Measurements from ENCODE around the gene ZNF699.
"Not testable (repeated sequence)": the region's sequence is repeated elsewhere in the genome, so short reads cannot be mapped to it uniquely, and the experiment has no call there.

Gene ZNF699

GRCh38 chr19:9309139-9309973 lies at the start of gene ZNF699:
Gene ZNF699 (minus strand): TSS chr19:9309838. CDS start chr19:9305119, 4,719 bp downstream.
- peak; percentile 99 for DNase-seq

DNA sequence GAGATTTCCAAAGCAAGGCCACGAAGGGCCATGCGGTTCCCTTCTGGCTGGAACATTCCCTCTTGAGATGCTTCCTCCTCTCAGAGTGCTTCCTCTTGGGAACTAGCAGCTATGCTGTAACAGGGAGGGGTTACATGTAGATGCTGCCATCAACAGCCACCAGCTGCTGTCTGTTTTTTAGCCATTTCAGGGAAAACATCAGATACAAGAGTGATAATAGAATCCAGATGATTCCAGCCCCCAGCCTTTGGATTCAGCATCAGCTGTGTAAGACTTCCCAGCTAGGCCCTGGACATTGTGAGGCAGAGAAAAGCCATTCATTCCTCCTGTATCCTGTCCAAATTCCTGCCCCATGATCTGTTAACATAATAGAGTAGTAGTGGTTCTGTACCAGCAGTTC lies 45.0 kb upstream of the ZNF699 start:
- DNase-seq: no peak

GRCh38 chr19:9353011-9353410 lies 43.4 kb upstream of the ZNF699 start:
- no peak for DNase-seq

- DNase-seq: no peak
Observed at GRCh38 chr19:9352505-9352904, 42.9 kb upstream of the ZNF699 start.

DNA sequence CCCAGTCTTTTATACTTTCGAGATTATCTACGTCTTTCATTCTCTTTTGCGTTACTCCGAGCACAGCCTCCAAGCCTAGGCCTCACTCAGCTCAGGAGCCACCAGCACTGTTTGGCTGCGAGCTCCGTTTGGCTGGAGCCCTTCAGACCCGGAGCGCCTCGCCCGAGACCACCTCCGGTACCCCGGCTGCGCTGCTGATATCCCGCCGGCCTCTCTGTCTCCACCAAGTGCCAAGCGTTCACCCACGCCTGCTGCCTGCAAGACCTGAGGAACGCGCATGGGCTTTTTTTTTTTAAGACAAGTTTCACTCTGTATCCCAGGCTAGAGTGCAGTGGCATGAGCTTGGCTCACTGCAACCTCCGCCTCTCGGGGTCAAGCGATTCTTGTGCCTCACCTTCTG lies 39.0 kb upstream of the ZNF699 start:
- no peak for DNase-seq

DNA sequence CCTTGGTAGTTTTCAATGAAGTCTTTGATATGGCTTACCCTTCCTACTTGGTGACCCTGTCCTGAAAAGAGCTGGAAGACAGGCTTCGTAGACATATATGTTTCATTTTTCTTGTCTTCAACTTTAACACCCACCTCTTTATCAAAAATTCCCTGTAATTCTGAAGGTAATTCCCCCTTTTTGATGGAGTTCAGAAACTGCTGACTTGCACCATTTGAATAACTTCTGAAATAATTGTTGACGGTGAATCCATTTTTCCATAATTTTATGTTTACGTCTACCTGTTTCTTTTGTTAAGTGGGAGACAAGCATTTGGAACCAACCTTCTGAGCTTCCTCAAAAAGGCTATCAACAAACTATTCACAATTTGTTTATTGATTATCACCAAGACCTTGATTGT lies 38.6 kb upstream of the ZNF699 start:
- DNase-seq: no peak

DNA sequence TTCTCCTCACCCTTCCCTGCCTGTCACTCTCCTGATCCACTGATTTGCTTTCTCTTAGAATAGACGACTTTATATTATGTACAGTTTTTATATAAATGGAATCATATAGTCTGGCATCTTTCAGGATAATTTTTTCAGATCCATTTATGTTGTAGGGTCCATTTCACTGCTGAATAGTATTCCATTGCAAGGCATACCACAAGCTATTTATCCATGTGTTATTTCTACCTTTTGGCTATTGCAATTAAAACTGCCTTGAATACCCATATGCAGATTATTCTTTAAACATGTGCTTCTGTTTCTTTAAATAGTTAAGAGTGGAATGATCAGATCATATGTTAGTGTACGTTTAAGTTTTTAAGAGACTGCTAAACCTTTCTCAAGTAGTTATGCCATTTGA lies 35.4 kb upstream of the ZNF699 start:
- no peak for DNase-seq

- DNase-seq: no peak
Observed at GRCh38 chr19:9342610-9343304, 33.1 kb upstream of the ZNF699 start.

- DNase-seq: no peak
Observed at GRCh38 chr19:9329999-9330398, 20.4 kb upstream of the ZNF699 start.

DNA sequence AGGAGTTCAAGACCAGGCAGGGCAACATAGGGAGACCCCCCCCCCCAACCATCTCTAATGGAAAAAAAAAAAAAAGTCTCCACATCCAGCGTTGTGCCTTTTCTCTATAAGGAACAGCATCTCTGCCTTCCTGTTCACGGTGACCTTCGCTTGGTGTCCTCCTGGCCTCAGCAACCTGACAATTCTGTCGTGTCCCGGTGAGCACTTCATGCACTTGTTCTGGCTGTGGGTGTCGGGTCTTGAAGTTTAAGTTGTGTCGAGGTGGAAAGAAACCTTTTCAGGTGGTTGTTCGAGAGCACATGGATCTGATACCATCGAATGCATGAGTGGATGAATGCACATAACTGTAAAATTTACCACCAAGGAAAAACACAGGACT lies 14.9 kb upstream of the ZNF699 start:
- peak in 1 of 2 experiments; percentile 5 for DNase-seq

DNA sequence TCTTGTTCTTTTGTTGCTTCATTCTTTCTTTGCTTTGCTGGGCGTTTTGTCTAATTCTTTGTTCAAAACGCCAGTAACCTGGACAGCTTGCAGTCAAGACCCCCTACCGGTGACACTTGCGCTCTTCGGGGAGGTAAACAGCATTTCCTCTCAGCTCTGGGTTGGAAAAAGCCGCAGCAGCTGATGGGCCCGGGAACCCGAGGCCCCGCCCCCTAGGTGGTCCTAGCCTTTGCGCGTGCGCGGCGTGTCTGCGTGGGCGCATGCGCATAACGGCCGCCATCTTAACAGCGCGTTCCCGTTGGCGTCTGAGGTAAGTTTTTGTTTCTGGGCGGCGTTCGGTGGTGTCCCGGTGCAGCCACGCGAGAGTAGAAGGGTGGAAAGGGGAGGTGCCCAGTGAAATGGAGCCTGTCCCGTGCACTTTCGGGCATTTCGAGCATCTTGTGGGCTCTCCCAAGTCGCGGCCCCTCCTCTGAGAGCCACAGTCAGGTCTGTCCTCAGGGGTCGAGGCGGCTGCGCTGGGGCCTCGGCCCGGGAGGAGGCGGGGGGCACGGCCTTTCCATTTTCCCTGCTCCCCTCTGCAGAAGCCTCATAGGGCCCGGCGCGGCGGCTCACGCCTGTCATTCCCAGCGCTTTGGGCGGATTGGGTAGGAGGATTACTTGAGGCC lies 14.4 kb upstream of the ZNF699 start, which contains the start of gene ZNF559:
Gene ZNF559, plus strand, starts transcription at position 261 of the 665 bp plus-strand sequence. CDS start 14,371 bp downstream, outside the sequence.
- peak; percentile 94 to 96 for DNase-seq

- peak; percentile 41 to 54 for DNase-seq
Observed at GRCh38 chr19:9323557-9323918, 13.9 kb upstream of the ZNF699 start.

GRCh38 chr19:9322201-9322600 lies 12.6 kb upstream of the ZNF699 start:
- not testable (repeated sequence) for DNase-seq

GRCh38 chr19:9321756-9322155 lies 12.1 kb upstream of the ZNF699 start:
- not testable (repeated sequence) for DNase-seq

DNA sequence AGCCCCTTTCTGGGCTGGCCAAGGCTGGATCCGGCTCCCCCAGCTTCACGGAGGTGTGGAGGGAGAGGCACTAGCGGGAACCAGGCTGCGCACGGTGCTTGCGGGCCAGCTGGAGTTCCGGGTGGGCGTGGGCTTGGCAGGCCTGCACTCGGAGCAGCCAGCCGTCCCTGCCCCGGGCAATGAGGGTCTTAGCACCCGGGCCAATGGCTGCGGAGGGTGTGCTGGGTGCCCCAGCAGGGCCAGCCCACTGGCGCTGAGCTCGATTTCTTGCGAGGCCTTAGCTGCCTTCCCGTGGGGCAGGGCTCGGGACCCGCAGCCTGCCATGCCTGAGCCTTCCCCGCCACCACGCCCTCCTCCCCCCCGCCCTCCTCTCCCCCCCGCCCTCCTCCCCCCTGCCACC lies 11.7 kb upstream of the ZNF699 start:
- no peak for DNase-seq

DNA sequence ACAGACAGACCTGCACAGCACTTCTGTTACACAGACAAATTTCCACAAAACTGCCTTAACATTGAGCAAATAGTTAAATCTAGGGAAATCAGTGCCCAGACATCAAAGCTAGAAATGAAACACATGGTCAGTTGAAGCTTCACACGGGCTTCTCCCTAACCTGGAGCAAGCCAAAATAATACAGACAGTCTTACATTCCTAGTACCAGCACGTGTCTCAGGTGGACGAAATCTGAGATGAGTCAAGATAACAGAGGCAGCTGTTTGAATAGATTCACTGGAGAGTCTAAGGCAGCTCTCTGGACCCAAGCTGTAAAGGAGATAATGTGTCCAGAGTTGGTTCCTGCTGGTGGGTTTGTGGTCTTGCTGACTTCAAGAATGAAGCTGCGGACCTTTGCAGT lies 4.1 kb upstream of the ZNF699 start:
- DNase-seq: no peak

DNA sequence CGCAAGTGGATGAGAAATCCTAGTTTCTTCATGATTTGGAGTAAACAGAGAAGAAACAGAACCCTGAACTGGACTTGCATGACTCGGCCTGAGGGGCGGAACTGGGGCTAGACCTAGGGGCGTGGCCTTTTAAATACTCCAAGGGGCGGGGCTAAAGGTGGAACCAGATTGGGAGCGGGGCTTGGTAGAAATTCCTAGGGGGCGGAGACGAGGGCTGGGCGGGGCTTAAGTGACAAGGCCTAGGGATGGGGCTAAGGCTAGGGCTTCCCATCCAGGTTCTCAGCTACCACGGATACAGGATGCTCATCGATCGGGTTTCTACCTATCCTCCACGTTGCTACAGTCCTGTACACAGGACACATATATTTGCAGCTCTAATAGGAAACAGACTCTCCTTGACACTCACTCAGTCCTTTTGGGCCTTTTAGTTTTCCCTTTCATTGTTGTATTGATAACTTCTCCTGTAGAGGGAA lies 372 bp upstream of the ZNF699 start:
- peak; percentile 93 to 94 for DNase-seq

GRCh38 chr19:9308091-9308770 lies 1.4 kb downstream of the ZNF699 start:
- DNase-seq: no peak

DNA sequence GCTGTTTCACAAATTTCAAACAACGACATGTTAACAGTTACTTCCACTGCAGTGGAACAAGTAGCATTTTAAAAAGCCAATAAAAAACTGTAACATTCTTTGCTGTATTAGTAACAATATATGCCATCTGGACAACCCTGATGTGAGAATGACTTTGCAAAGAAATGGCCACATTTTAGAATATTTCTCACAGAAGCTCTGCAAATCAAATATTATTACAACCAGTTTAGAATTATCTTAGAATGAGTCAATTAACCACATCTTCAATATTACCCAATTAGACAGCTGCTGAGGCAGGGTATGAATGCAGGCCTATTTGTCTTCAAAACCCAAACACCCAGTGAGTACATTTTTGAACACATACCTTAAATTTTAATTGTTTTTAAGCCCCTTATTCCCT lies 3.2 kb downstream of the ZNF699 start:
- DNase-seq: no peak

GRCh38 chr19:9296336-9296735 lies 13.3 kb downstream of the ZNF699 start:
- DNase-seq: no peak

GRCh38 chr19:9295411-9295849 lies 14.2 kb downstream of the ZNF699 start:
- DNase-seq: no peak

GRCh38 chr19:9289231-9289884 lies 20.3 kb downstream of the ZNF699 start:
- DNase-seq: no peak

All from activated CD4-positive, alpha-beta T cell treated with anti-CD3 and anti-CD28 coated beads, Interleukin-2, amount 50 U/mL, for 48 hours (primary cell).